Stimulated activated CD4-positive, alpha-beta T cell treated with anti-CD3 and anti-CD28 coated beads, Interleukin-4, amount 100 ng/mL, for 48 hours (primary cell): ENCODE data around the gene NTN1.

ENCODE experiments used
- DNase-seq, 2 donors: peaks; one replicate each; pipeline ENCODE4 v3.0.0-alpha.2; 2020; ENCODE audit warnings: low read depth in 2 of 2

NTN1 gene

GRCh38 chr17:9006175-9006767, 15.0 kb upstream of the NTN1 start:
- no peak for DNase-seq

DNA sequence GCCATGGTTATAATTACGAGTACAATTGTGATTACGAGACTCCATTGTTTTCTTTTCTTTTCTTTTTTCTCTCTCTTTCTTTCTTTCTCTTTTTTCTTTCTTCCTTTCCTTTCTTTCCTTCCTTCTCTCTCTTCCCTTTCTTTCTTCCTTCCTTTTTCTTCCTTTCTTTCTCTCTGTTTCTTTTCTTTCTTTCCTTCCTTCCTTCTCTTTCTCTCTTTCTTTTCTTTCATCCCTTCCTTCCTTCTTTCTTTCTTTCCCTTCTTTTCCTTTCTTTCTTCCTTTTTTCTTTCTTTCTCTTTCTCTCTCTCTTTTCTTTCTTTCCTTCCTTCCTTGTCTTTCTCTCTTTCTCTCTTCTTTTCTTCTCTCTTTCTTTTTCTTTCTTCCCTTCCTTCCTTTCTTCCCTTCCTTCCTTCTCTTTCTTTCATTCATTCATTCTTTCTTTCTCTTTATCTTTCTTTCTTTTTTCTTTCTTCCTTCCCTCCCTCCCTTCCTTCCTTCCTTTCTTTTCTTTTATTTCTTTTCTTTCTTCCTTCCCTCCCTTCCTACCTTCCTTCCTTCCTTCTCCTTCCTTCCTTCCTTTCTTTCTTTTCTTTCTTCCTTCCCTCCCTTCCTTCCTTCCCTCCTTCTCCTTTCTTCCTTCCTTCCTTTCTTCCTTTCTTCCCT, 14.1 kb upstream of the NTN1 start:
- no peak for DNase-seq

GRCh38 chr17:9009096-9009495, 12.2 kb upstream of the NTN1 start:
- DNase-seq, result no peak

DNA sequence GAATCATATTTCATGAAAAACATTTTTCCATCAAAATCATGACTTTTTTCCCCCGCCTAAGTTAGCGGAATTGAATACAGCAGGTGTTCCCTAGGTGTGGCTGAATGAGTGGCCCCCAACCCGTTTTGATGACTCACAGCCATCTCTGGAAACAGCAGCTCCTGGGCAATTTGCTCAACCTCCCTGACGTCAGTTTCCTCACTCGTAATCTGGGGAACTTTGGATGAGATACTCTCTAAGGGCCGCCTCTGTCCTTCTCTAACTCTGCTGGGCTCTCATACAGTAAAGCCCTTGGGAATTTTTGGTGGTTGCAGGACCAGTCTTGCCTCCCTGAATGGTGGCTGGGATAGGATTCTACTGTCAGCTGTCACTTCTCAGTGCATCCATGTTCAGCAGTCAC, 11.6 kb upstream of the NTN1 start:
- DNase-seq, result no peak

GRCh38 chr17:9011001-9011400, 10.3 kb upstream of the NTN1 start:
- DNase-seq, result no peak

DNA sequence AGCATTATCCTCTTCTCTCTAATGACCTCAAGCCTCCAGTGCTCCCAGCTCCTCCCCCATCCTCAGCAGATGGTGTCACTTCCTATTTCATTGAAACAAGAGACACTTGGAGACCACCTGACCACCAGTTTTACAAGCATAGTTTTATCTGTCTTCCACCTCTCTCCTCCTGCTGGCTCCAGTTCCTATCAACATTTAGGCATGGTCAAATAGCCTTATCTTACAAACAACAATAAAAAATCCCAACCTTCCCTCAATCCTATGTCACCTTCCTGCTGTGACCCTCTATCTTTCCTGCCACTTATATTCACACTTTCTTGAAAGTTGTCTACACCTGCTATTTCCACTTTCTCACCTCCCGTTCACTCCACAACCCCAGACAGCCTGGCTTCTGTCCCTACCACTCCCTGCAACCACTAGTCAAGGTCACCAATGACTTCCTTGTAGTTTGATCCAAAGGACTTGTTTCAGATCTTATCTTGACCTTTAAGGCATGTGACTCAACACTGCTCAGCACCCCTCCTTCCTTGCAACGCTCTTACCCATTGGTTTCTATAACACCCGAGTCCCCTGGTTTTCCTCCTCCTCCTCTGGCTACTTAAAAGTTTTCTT, 4.3 kb upstream of the NTN1 start:
- no peak for DNase-seq

- no peak for DNase-seq
Measured at GRCh38 chr17:9018726-9019125, 2.6 kb upstream of the NTN1 start.

DNA sequence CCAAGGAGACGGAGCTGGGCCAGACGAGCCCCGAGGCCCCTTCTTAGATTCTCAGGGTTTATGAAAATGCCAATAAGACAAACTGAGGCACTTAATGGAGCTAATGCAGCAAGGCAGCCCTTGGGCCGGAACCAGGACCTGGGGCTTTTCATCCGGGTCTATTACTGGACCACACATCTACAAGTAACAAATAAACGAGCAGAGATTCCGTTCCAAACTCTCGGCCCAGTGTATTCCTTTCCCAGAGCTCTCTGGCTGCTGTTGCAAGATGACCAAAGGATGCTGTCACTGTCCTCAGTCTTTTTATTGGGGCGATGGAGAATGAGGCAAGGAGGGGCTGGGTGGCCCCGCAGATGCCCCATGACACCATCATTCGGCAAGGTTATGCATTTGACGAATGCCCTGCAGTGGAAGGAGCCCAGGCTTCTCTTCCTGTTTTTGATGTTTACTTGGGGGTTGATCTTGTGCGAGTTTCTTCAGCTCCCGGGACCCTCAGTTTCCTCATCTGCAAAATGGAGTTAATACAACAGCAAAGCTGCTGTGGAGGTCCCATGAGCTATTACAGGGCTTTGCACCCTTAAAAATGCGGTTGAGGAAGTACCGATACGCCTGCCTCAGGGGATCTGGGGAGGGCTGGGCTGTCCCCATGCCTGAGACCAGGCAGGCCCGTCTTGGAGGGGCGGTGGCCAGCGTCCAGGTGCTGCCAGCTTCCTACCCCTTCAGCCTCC, 1.1 kb upstream of the NTN1 start:
- no peak for DNase-seq

DNA sequence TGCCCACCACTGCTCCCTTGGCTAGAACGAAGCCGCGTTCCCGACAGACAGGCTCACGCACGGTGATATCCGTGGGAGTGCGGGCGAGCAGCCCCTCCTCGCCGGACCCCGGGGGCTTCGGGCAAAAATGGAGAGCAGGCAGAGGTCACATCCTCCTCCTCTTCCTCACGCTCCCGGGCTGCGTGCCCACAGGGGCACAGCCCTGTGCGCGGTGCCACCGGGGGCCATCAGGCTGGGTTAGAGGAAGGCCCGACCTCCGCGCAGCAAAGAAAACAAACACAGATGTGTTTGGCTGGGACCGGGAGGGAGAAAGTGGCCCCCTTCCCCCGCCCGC, 519 bp upstream of the NTN1 start:
- no peak for DNase-seq

DNA sequence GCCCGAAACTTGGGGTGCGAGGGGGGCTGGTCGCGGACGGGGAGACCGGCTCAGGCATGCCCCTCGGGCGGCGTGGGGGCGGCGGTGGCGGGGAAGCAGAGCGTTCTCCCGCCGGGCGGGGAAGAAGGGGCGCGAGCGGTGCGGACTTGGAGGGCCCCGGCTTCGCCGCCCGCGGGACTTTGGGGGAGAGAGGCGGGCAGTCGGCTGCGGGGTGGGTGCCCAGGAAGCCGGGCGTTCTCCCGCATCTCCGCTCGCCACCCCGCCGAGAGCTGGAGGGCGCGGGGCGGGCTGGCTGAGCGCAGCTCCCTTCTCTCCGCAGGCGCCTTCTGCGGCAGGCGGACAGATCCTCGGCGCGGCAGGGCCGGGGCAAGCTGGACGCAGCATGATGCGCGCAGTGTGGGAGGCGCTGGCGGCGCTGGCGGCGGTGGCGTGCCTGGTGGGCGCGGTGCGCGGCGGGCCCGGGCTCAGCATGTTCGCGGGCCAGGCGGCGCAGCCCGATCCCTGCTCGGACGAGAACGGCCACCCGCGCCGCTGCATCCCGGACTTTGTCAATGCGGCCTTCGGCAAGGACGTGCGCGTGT, 772 bp downstream of the NTN1 start:
- no peak for DNase-seq

GRCh38 chr17:9022573-9023391, 1.5 kb downstream of the NTN1 start:
- no peak for DNase-seq

GRCh38 chr17:9023392-9024218, 2.3 kb downstream of the NTN1 start:
- no peak for DNase-seq

- DNase-seq, result no peak
Measured at GRCh38 chr17:9024497-9024896, 3.2 kb downstream of the NTN1 start.

GRCh38 chr17:9026741-9027140, 5.4 kb downstream of the NTN1 start:
- no peak for DNase-seq

DNA sequence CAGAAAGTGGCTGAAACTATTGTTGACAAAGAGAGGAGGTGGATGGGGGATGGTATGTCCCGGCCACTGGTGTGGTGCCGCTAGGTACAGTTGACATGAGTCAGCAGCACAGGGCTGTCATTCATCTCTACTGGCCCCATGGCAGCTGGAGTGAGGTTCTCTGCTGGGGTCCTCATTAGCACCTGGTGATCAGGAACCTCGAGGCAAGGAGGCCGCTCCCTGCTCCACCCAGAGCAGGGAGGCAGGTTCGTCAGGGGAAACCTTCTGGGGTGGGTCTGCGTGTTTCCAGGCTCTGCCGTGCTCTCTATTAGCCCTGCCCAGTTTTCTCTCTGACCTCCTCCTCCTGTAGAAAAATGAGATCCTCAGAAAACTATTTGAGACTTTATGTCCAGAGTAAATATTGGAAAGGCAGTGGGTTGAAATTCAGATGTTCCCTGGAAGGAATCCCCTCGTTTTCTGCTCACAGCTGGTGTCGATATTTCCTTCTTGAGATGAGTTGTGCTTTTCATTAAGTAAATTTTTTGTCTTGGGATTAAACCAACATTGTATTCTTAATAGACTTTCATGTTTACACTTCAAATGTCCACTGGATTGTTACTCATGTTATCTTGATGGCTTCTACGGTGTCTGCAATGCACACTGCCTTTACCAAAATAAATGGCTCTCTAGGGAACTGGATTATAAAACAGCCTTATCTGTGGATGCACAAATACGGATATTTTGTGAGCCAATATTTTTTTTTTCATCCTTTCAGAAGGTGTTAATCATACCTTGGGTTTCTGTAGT, 7.1 kb downstream of the NTN1 start:
- DNase-seq, result no peak

GRCh38 chr17:9028988-9029570, 7.8 kb downstream of the NTN1 start:
- DNase-seq, result no peak

DNA sequence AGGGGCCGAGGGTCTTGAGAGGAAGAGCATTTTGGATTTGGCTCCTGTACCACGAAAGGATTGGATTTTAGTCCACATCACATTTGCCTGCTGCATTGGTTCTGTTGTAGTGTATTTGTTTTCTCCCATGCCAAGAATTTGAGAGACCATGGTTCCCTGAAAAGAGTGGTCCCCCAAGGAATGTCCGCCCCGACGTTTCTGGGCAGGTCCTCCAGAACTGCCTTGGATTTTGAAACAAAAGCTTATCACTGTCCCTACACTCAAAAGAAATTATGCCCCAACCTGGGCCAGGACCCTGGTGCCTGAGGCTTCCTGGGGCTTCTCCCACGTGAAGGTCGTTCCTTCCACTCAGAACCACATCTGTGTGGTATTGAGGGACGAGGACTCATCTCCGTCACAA, 10.8 kb downstream of the NTN1 start:
- no peak for DNase-seq

DNA sequence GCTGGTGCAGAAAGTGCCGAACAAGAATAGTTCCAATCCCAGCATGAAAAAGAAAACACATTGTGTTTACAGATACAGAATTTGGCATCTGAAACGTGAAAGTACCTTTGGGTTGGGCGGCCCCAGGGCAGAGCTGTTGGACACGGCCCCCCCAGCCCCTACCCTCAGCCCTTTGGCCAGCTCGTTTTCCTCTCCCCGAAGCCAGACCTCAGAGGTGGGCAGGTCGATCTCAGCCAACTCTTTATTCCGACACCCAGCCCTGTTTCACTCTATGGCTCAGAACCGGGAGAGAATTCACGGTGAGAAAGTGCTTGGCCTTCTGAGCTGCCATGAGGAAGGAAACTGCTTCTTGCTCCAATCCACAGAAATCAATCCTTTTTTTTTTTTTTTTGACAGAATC, 11.3 kb downstream of the NTN1 start:
- DNase-seq, result no peak

GRCh38 chr17:9035249-9035648, 13.9 kb downstream of the NTN1 start:
- DNase-seq, result no peak

- DNase-seq, result no peak
Measured at GRCh38 chr17:9036336-9036735, 15.0 kb downstream of the NTN1 start.
